HG02970 (cell line): Measurements from ENCODE around the gene AKT2.

Experiments used
- ATAC-seq: cut with Tn5 transposase; IDR thresholded peaks from one replicate; pipeline ENCODE4 v1.9.1; 2021; ENCODE audit warnings: mild to moderate bottlenecking, moderate library complexity, moderate number of reproducible peaks; ENCODE audit not compliant: unreplicated experiment, low FRiP score

The AKT2 gene

GRCh38 chr19:40274585-40275544 lies 10.3 kb downstream of the AKT2 start:
- ATAC-seq: no peak

DNA sequence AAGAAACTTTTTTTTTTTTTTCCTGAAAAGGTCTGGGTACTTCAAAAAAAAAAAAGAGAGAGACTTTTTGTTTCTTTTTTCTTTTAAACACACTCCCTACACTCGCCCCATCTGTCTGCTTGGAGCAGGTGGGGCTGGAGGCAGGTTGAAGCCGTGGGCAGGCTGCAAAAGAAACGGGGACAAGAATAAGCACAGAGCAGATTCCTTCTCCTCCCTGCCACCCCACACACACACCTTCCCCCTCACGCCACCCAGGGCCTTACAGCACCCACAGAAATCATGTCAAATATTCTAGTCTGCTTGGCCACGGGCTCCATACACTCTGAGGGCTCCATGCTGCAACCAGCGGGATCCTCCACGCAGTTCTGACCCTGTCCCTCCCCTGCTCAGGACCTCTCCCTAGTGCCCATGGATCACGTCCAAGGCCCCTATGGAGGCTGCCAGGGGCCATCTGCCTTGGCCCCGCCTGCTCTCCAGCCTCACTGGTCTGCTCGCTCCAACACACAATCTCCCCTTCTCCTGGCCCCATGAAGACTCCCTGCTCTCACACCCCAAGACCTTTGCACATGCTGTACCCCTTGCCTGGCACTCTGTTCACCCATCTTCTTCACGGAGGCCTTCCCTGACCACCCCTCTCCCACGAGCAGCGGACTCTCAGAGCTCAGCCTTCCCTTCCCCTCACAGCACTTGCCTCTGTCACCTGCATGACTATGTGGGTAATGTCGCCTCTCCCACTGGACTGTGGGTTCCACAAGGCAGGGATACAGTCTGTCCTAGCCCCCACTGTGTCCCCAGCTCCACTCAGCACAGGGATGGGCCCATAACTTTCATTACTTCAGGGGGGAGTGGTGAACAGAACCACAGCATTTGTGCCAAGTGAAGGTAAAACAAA lies 11.4 kb downstream of the AKT2 start:
- no peak for ATAC-seq

GRCh38 chr19:40272261-40272660 lies 12.9 kb downstream of the AKT2 start:
- no peak for ATAC-seq

DNA sequence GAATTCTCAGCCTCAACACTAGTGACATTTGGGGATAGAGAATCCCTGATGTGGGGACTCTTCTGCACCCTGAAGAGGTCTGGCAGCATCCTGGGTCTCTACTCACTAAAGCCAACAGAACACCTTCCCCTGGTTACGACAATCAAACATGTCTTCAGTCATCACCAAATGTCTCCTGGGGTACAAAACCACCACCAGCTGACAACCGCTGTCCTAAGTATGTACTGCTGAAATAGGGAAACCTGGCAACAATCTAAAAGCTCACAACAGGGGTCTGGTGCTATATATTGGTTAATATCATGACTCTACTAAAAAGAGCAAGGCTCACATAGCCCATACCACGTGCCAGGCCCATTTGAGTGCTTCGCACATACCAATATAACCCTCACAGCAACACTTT lies 13.4 kb downstream of the AKT2 start:
- no peak for ATAC-seq

DNA sequence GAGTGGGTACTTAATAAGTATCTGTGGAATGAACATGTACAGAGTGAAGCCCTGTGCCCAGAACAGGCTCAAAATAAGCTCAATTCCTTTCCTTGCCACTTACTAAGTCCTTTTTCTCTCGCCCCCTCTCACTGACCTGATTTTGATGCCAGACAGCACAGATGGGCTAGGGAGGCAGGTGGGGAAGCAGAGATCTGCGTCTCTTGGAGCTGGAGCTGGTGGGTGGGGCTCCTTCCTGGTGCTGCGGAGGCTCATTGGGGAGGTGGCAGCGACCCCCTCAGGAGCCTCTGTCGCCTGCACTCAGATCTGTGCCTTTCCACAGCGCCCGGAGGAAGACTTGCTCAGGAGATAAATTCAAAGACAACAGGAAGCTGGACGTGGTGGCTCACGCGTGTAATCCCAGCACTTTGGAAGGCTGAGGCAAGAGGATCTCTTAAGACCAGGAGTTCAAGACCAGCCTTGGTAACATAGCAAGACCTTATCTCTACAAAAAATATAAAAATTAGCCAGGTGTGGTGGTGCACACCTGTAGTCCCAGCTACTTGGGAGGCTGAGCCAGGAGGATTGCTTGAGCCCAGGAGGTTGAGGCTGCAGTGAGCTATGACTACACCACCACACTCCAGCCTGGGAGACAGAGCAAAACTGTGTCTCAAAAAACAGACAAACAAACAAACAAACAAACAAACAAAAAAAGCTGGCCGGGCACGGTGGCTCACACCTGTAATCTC lies 14.6 kb downstream of the AKT2 start:
- no peak for ATAC-seq

GRCh38 chr19:40269216-40269940 lies 15.8 kb downstream of the AKT2 start:
- ATAC-seq: no peak

GRCh38 chr19:40267601-40267997 lies 17.5 kb downstream of the AKT2 start:
- no peak for ATAC-seq

DNA sequence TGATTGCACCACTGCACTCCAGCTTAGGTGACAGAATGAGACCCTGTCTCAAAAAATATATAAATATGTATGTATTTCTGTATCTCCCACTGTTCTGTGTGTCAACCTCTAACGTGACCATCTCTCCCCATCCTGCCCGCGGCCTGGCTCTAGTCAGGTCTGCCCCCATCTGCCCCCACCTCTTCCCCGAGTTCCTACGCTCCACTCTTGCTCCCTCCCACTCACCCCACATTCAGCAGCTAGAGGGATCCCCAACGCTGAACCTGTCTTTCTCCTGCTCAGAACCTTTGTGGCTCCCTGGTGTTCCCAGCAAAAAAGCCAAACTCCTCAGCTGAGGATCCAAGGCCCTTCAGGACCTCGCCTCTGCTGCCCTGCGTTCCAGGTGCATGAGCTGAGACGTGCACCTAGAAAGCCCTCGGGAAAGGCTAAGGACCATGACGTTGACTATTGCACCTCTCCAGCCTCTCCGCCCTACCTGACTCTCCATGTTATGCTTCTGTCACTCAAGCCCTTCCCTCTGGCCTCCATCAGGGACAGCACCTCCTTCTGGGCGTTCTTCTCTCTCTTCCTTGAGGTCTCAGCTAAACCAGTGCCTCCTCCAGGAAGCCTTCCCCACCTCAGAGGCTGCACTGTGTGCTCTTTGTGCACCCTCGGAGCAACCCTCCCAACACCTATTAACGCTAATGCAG lies 18.1 kb downstream of the AKT2 start:
- no peak for ATAC-seq

GRCh38 chr19:40266119-40266518 lies 19.0 kb downstream of the AKT2 start:
- no peak for ATAC-seq

DNA sequence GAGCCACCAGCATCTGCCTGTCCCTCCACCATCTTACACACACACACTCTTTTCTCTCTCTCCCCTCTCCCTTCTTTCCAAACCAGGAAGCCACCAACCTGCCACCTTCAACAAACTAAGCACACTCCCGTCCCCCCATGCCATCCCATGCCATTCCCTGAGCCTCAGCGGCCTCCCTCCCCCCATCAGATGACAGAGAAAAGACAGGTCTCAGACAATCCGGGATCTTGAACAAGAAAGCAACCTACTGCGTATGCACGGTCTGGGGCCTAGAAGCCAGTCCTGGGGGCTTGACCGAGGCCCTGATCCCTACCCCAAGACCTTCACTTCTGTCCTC lies 19.4 kb downstream of the AKT2 start:
- ATAC-seq: no peak

GRCh38 chr19:40265055-40265762 lies 19.9 kb downstream of the AKT2 start:
- no peak for ATAC-seq

GRCh38 chr19:40264314-40265054 lies 20.7 kb downstream of the AKT2 start:
- no peak for ATAC-seq

DNA sequence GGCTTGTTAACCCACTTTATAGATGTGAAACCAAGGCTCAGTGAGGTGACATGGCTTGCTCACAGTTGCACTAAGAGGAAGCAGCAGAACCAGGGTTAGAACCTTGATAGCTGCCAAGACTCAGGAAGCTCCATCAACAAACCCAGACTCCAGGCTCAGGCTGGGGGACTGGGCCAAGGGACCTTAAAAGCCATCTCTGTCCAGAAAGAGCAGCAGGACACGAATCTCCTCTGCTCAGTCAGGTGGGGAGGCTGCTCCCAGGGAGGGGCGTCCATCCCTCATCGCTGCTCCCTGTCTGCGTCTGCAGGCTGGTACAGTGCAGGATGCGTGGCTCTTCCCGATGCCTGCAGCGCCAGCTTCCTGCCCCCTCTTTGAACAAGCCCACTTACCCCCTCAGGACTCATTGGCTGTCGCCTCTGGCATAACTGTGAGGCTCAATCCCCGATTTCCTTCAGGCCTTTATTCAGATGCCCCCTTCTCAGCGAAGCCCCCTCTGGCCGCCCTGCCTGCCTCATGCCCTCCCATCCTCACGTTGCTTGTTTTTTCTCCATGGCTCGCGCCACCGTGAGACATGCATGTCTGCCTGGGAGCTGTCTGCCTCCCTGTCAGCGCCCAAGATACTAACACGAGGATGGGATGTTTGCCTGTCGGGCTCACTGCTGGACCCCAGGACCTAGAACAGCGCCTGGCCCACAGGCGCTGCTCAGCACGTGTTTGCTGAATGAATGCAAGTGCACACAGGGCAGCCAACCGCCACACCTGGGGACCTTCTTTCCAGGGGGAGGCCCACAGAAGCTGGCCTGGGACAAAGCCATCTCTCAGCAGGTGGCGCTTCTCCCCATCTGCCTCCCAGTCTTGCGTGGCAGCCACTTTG lies 21.5 kb downstream of the AKT2 start:
- no peak for ATAC-seq

DNA sequence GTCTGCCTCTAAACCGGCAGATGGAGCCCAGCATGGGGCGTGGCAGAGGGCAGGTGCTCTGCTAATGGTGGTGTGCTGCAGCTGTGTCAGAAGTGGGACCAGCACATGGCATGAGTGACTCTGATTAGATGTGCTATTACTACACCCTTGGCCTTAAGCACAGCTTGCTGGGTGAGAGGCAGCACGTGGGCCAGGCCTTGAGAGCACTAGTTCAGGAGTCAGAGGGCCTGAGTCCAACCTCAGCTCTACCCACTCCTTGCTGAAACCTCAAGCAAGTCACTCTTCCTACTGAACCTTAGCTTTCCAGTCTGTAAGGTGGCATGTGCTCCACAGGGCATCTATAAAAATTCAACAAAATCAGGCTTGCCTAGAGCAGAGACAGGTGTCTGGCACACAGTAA lies 22.7 kb downstream of the AKT2 start:
- no peak for ATAC-seq

- ATAC-seq: no peak
Observed at GRCh38 chr19:40261631-40262030, 23.5 kb downstream of the AKT2 start.

- ATAC-seq: no peak
Observed at GRCh38 chr19:40257096-40257517, 28.0 kb downstream of the AKT2 start.

- no peak for ATAC-seq
Observed at GRCh38 chr19:40256512-40256911, 28.6 kb downstream of the AKT2 start.
